HG02970 (cell line): Measurements from ENCODE around the gene ZSWIM8.
A peak's percentile ranks its signal among the peaks of the same experiment; 100 is the strongest.
"Not testable (repeated sequence)": the region's sequence is repeated elsewhere in the genome, so short reads cannot be mapped to it uniquely, and the experiment has no call there.

Experiments
- ATAC-seq: cut with Tn5 transposase; IDR thresholded peaks from one replicate; pipeline ENCODE4 v1.9.1; 2021; ENCODE audit warnings: mild to moderate bottlenecking, moderate library complexity, moderate number of reproducible peaks; ENCODE audit not compliant: unreplicated experiment, low FRiP score

ZSWIM8 gene

GRCh38 chr10:73773152-73773879 is 12.1 kb upstream of the ZSWIM8 start:
- ATAC-seq: no peak

- ATAC-seq: no peak
Observed at GRCh38 chr10:73774637-73775036, 10.8 kb upstream of the ZSWIM8 start.

- ATAC-seq: no peak
Observed at GRCh38 chr10:73779018-73779417, 6.4 kb upstream of the ZSWIM8 start.

GRCh38 chr10:73779539-73780197 is 5.7 kb upstream of the ZSWIM8 start:
- ATAC-seq: no peak

GRCh38 chr10:73780301-73780700 is 5.1 kb upstream of the ZSWIM8 start:
- ATAC-seq: no peak

- ATAC-seq: no peak
Observed at GRCh38 chr10:73780966-73781365, 4.4 kb upstream of the ZSWIM8 start.

GRCh38 chr10:73781548-73781878 is 3.9 kb upstream of the ZSWIM8 start:
- peak; percentile 5 for ATAC-seq

- ATAC-seq: peak; percentile 44
Observed at GRCh38 chr10:73781879-73782748, 3.3 kb upstream of the ZSWIM8 start, which contains the start of gene CHCHD1. Gene CHCHD1 (plus strand): TSS chr10:73782048. CDS start chr10:73782076, 28 bp downstream.

GRCh38 chr10:73782749-73783085 is 2.7 kb upstream of the ZSWIM8 start:
- ATAC-seq: no peak

- peak; percentile 18 for ATAC-seq
Observed at GRCh38 chr10:73785721-73786511, 510 bp downstream of the ZSWIM8 start.

GRCh38 chr10:73786512-73786885 is 1.1 kb downstream of the ZSWIM8 start:
- ATAC-seq: no peak

- ATAC-seq: not testable (repeated sequence)
Observed at GRCh38 chr10:73787031-73787800, 1.8 kb downstream of the ZSWIM8 start.

GRCh38 chr10:73788864-73789658 is 3.7 kb downstream of the ZSWIM8 start:
- ATAC-seq: no peak

- ATAC-seq: no peak
Observed at GRCh38 chr10:73789659-73790055, 4.3 kb downstream of the ZSWIM8 start.

GRCh38 chr10:73790886-73791625 is 5.7 kb downstream of the ZSWIM8 start:
- ATAC-seq: no peak

- ATAC-seq: no peak
Observed at GRCh38 chr10:73791871-73792400, 6.5 kb downstream of the ZSWIM8 start.

GRCh38 chr10:73793456-73793855 is 8.1 kb downstream of the ZSWIM8 start:
- no peak for ATAC-seq

- not testable (repeated sequence) for ATAC-seq
Observed at GRCh38 chr10:73795491-73795890, 10.1 kb downstream of the ZSWIM8 start.
